Cerebellar nuclear complex (tissue), 1 donor: ENCODE results near the gene RHEB.
"Not testable (repeated sequence)": the region's sequence is repeated elsewhere in the genome, so short reads cannot be mapped to it uniquely, and the experiment has no call there.

Source experiments
- DNase-seq, 2 experiments: peaks; one replicate each; lab custom pipeline; 2025; lab: John Stamatoyannopoulos, UW

Gene RHEB

DNA sequence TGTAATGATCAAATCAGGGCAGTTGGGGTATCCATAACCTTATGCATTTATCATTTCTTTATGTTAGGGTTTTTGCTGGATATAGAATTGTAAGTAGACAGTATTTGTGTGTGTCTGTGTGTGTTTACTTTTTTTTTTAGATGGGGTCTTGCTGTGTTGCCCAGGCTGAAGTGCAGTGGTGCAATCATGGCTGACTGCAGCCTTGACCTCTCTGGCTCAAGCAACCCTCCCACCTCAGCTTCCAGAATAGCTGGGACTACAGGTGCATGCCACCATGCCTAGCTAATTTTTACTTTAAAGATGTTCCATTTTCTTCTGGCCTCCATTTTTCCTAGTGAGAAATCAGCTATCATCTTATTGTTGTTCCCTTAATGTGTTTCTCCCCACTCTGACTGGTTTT is 10.1 kb upstream of the RHEB start:
- no peak for DNase-seq

DNA sequence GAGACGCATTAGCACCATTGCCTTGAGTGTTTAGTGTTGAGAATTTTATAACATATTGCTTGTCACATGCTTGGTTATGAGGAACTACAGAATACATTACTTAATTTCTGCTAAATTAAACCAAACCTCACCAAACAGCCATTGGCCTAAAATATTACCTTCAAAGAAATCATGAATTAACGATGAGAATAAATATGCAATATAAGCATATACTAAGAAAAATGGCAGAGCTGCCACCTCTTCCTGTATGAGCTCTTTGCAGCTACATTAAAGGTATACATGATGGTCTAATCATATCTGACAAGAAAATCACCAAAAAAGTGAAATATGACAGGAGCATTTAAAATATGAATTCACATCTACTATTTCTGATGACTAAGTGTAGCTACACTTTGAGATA is 5.2 kb upstream of the RHEB start:
- DNase-seq: no peak

DNA sequence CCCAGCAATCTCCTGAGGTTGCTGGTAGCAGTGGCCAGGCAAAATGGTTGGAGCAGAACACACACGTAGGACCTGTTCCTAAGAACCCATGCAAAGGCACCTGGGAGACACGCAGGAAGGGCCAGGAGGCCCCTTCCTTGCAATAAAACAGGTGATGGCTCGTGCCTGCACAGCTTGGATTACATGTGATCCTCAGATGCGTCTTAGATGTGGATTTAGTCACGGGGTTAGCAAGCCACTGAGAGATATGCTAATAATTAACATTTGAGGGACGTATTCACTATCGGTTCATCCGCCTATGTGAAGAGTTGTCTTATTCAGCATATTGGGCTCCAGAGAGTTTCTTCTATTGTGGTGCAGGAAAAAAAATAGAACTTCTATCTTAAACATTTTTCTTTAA is 4.6 kb upstream of the RHEB start:
- DNase-seq: no peak

DNA sequence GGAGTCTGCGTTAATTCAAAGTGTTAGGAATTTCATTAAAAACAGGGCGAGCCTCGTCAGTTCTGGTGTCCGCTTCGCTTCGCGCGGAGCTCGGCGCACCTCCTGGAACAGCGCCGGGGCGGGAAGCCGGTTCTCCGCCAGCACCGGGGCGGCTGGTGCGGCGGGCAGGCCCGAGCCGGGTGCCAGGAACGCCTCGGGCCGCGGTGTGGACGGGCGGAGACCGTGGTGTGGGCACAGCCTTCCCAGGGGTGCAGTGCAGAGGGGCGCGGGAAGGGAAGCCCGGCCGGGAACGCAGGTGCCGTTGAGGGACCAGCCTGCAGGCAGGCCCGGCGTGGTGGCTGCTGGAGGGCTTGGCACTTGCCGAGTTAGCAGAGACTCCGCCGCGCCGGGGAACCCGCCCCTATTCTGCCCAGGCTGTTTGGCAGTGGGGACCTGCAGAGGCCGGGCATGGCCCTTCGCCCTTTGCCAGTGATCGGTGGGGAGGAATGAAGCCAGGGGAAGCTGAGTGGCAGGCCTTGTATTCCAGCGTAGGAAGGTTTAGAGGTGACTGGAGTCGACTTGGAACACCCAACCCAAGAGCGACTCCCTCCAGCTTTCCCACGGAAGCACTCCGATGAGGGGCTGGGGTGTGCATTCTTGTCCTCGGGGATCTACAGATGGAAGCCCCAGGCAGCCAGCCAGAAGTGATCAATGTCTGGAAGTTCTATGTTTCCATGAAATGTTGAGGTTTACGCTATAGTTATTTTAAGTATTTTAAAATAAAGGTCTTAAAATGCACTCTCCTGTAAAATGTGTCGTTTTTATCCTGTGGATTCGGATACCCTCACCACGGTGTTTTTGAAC is 945 bp upstream of the RHEB start:
- no peak for DNase-seq

DNA sequence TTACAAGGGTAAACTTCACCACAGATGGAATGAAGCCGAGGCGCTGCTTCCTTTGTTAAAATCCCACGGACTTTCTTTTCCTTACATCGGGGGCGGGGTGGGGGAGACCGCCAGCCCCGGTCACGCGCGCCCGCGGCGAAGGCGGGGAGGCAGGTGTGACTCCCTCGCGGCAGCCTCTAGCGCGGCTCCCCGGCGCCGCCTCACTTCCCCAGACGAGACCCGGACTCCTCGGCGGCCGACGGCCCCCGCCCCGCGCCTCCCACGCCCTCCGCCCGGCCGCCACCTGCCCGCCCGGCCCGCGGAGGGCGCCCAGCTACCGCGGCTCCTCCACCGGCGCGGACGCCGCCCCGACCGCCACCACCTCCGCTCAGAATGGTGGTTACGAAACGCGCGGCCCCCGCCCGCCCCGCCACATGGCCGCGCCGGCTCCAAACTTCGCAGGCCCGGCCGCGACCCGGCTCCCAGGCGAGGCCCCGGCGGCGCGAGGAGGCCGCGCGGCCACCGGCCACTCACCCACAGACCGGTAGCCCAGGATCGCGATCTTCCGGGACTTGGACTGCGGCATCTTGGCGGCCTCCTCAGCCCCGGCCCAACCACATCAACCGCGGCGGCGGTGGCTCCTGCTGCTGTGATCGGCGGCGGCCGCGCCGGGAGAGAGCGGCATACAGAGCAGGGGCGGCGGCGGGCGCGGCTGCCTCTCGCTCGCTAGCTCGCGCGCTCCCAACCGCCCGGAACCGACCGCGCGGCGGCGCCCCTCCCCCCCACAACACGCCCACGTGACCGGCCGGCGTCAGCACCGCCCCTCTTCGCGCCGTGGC is 539 bp downstream of the RHEB start:
- not testable (repeated sequence) for DNase-seq

DNA sequence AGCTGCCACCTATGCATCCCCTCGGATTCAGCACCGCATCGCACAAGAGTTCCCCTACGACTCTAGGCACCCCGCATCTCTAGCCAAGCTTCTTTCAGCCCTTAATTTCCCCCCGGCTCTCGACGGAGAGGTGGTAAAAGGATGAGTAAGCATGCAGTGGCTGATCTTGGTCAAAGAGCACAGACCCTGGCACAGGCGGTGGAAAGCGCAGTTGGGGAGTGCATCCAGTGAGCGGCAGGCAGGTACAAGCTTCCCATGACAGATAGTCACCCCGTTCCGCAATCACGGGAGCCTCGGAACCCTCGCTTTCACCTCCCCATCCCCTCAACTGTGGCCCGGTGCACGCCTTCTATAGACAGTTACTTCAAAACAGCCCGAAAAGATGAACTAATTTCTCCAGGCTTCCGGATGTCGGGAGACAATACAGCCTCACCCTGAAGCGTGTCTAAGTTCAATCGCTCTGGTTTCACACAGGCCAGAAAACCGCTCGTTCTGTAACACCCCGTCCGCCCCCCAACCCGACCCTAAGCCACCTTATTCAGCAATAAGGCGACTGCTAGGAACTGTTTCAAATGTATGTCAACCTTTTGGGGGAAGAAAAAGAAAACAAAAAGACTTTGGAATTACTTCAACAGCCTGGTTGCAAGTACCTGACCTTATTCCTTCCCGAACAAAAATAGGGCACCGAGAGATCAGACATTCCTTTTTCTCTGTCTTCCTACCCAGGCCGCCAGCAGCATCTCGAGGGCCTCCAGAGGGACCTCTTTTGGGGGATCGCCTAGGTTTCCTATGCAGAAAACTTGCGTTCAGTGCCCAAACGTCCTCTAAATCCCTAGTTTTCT is 1.4 kb downstream of the RHEB start:
- DNase-seq: no peak

DNA sequence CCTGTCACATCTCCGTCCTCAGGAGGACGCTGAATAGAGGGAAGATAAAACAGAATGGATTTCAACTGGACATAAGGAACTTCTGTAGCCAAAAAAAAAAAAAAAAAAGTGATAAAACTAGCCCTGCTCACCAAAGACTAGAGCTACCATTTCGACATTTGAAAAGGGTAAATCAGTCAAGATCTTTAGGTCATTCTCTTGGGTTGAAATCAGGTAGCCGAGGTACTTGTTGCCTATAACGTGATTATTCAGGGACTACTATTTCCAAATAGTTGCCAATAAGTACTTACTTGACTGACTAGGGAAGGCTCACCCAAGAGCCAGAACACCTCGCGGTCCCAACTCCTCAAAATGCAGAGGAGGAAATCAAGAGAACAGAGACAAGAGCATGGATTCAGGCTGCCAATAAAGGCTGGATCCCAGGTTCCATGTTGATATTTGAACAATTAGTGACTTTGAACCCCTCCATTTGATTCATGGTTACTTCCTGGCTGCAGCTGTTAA is 2.0 kb downstream of the RHEB start:
- no peak for DNase-seq

DNA sequence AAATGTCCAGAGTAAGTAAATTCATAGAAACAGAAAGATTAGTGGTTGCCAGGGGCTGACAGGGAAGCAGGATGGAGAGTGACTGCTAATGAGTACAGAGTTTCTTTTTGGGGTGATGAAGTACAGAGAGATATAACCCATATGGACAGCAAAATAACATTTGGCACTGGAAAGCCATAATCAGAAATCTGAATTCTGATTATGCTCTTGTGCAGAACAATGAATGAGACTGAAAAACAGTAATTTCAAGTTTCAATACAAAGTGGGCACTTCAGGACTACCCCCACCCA is 4.5 kb downstream of the RHEB start:
- DNase-seq: no peak

DNA sequence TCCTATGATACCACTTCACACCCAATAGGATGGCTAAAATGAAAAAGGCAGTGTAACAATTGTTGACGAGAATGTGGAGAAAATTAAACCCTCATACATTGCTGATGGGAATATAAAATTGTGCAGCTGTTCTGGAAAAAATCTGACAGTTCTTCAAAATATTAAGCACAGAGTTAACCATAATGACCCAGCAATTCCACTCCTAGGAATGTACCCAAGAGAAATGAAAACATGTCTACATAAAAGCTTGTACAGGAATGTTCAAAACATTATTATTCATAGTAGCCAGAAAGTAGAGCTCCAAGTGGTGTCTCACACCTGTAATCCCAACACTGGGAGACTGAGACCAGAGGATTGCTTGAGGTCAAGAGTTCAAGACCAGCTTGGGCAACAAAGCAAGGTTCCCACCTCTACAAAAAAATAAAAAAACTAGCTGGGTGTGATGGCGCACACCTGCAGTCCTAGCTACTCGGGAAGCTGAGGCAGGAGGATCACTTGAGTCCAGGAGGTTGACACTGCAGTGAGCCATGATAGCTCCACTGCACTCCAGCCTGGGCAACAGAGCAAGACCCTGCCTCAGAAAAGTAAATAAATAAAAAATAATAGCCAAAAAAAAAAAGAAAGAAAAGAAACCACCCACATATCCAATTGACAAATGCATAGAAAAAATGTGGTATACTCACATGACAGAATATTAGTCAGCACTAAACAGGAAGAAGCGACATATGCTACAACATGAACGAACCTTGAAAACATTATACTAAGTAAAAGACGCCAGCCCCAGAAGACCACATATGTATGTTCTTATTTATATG is 5.0 kb downstream of the RHEB start:
- DNase-seq: no peak

DNA sequence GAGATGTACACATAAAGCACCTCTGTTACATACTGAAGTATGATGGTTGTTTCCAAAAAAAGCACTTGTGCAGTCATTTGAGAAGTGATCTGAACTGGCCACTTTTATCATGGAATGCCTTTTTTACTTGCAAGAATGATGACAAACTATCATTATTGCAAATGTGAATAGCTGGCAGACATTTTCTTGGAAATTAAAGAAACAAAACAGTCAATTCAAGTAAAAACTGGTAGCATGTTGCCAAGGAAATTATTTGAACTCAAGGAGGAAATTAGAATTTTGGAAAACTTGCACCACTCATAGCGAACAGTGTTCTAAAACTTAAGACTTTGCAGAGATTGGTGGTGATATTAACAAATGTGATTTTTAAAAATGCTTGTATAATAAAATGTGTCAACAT is 6.6 kb downstream of the RHEB start:
- no peak for DNase-seq

DNA sequence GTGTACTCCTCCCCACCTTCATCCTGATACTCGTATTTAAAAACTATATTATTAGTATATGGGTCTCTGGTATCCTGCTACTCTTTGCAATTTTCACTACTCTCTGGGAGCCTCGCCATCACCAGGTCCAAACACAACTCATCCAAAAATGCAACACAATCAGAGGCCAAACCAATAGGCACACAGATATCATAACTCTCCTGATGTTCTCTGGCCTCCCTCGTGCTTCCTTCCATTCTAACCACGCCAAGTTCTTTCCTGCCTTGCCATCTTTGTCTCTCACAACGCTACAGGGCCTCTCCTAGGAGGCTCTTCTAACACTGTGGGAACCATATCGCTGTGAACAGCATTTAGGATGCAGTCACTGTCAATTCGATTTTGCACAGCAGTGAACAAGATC is 7.3 kb downstream of the RHEB start:
- DNase-seq: no peak

DNA sequence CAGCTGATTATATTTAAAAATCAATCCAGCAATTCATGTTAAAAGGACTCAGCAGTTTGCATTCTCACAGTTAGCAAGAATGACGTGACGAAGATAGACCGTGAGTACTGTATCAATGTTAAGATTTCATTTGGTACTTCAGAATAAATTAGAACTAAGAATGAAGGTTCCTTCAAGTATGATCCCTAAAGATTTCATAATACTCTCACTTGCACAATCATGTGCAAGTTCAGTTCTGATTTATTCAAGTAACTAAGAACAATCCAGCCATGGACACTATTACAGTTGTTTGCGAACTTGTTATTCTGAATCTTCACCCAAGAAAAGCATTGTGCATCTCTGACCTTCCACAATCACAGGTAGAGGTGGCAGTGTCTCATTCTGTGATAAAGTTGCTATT is 7.7 kb downstream of the RHEB start:
- DNase-seq: no peak

DNA sequence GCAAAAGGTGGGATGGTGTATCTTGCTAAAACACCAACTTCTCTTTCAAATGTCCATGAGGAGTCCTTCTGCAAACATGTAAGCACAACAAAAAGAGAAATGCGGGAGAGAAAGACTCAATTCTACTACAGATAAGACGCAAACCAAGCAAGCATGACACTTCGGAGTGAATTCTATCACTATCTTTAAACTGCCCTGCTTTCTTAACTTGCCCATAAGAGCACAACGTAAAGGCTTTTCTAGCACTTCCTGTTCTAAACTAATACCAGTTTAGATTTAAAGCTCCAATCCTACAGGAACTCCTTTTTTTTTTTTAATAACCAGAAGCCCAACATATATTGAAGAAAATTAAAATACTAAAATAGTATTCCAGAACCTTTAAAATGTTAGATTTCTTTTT is 8.4 kb downstream of the RHEB start:
- no peak for DNase-seq

DNA sequence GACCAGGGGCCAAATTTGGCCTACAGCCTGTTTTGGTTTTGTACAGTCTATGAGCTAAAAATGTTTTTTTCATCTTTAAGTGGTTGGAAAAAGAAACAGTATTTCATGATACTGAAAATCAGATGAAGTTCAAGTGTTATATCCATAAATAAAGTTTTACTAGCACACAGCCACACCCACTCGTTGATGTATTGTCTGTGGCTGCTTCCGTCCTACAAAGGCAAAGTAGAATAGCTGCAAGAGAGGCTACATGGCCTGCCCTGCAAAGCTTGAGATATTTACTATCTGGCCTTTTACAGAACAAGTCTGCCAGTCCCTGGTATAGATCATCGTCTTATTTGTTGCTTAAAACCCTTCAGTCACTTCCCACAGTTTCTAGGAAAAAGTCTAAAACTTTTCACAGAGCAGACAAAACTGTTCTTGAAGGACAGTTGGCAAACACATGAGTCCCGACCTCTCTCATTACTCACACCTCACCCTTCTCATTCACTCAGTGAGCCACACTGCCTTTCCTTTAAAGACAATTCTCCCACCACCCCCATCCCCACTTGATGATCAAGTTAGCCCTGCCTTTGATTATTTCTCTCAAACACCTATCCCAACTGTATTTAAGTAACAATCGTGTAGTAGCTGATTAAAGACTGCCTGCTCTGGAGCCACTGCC is 9.9 kb downstream of the RHEB start:
- no peak for DNase-seq

DNA sequence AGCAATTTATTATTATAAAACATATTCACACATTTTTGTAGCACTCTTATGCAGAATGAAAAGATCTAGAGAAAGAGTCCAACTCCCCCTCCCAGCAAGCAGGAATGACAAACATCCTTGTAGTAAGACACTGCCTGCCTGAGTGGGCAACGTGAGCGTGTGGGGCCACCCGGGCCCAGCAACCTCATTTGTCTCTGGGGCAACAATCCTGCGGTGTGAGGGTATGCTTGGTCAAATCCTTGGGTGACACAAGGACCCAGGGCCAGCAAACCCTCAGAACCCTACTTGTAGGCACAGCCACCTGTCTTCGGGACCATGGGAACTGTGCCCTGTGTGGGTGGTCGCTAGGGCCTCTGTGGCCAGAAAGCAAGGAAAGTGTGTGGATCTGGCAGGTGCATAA is 10.7 kb downstream of the RHEB start:
- DNase-seq: no peak

DNA sequence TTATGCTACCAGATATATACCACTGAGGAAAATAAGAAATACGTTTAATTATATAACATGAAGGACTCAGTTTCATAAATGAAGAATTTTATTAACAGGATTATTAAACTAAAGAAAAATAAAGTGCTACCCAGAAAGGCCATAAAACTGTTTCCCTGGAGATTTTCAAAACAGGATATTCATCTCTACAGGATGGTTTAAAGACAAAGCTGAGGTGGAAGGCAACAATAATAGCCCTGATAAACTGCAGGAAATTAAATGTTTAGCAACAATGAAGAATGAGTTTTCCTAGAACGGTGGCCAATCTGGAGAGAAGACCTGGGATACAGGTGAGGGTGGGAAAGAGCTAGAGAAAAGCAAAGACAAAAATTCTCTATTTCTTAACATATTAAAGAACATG is 11.9 kb downstream of the RHEB start:
- DNase-seq: no peak

DNA sequence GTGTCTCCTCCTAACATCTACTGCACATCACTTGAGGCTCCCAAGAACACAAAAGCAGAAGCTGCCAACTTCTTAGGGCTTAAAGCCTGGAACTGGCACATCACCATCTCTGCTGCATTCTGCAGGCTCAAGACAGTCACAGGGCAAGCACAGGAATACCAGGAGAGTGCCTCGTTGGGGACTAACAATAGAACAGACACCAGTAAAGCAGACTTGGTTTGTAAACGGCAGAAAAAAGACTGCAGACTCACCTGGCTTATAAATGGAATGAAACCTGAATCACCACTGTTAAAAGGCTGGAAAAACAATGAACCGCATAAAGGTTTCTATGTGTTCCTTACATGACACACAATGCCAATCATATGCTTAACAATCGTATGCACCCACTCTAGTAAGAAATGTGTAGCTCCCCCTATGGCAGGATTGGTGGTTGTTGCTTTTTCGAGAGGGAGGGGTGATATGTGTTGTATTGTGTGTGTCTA is 12.8 kb downstream of the RHEB start:
- no peak for DNase-seq

DNA sequence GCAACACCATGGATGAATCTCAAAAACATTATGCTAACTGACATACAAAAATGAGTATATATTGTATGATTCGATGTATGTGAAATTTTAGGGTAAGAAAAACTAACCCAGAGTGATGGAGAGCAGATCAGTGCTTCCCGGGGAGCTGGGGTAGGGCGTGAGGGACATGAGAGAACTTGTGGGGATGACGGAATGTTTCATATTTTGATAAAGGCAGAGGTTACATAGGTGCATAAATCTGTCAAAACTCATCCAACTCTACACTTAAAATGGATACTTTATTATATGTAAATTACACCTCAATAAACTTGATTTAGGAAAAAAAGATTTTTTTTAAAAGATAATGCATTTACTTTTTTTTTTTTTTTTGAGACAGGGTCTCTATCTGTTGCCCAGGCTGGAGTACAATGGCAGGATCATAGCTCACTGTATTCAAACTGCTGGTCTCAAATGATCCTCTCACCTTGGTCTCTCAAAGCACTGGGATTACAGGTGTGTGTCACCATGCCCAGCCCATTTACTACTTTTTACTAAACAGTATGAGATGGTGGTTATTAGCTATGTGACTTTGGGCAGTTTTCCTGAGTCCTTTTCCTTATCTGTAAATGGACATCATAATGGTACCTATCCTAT is 13.7 kb downstream of the RHEB start:
- no peak for DNase-seq

DNA sequence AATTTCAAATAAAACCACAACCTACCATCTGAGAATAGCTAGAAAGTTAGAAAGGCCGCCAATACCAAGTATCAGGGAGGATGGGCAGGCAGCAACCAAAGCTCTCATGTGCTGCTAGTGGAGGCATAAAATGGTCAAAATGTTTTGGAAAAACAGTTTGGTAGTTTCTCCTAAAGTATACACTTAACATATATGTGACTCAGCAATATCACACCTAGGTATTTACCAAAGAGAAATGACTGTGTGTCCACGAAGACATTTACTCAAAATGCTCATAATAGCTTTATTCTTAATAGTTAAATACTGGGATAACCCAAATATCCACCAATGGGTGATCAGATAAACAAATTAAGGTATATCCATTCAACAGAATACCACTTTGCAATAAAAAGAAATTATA is 14.3 kb downstream of the RHEB start:
- DNase-seq: no peak

DNA sequence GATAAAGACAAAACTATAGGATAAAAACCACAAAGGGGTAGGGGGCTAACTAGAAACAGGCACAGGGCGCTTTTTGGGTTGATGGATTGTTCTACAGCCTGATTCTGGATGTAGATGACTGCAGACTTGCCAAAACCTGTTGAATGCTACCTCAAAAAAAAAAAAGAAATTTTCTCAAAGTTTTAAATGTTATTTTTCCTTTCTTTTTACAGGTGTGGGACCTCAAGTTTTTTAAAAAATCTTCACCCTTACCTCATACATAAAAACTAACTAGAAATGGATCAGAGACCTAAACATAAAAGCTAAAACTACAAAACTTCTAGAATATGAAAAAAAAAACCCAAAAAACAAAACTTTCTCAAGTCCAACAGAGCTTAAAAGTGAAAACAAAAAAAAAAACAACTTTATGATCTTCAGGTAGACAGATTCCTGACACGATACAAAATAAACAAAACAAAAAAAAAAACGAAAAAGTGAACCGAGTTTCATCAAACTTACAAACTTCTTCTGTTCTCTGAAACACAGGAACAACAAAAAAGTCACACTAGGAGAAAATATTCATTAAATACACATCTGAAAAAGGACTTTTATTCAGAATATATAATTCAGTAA is 14.9 kb downstream of the RHEB start:
- DNase-seq: no peak
